ENCODE data around the gene RIMS4.

Gene RIMS4

GRCh38 chr20:44771172-44771535, 39.2 kb downstream of the RIMS4 start:
- H3K4me2 ChIP-seq (ENCODE audit: low read depth, low read length, poor library complexity, severe bottlenecking) = no peak overlapping the region
- H4K20me1 ChIP-seq (ENCODE audit: insufficient read depth, low read length, poor library complexity, severe bottlenecking) = no peaks in the 10 kb centered on the region
- no peaks in the 10 kb centered on the region for H3K9me2 ChIP-seq (replicated peaks; ENCODE audit: low read depth, low read length)
- TF ChIP-seq EZH2phosphoT487 (IDR thresholded peaks at IDR 0.05; ENCODE audit: borderline replicate concordance) (no peak), CTCF (conservative IDR thresholded peaks at IDR 0.05; ENCODE audit: low read length) (no peak)
- H3K36me3 ChIP-seq (ENCODE audit: insufficient read depth, low read length) = no peaks in the 10 kb centered on the region
- no peak overlapping the region for H2AFZ ChIP-seq (ENCODE audit: low read length)
- H3K27me3 ChIP-seq (ENCODE audit: insufficient read depth, low read length, poor library complexity, severe bottlenecking) = no peaks in the 10 kb centered on the region
- H3K79me2 ChIP-seq (ENCODE audit: insufficient read depth, low read length) = no peaks in the 10 kb centered on the region
- no peaks in the 10 kb centered on the region for H3F3A ChIP-seq (ENCODE audit: low read depth)
- H3K4me3 ChIP-seq (ENCODE audit: low read length, poor library complexity, severe bottlenecking) = no peak overlapping the region
- no peak overlapping the region for H3K9ac ChIP-seq (ENCODE audit: low read depth, low read length, poor library complexity, severe bottlenecking)
- peaks cover 8% of the 10 kb centered on the region for H3K4me1 ChIP-seq (ENCODE audit: insufficient read depth, low read length, poor library complexity, severe bottlenecking)
- no peaks in the 10 kb centered on the region for H3K9me3 ChIP-seq (ENCODE audit: insufficient read depth, low read depth, low read length)

GRCh38 chr20:44770484-44771171, 39.7 kb downstream of the RIMS4 start:
- TF ChIP-seq CTCF (conservative IDR thresholded peaks at IDR 0.05; ENCODE audit: low read length) = no peak
- TF ChIP-seq EZH2phosphoT487 (IDR thresholded peaks at IDR 0.05; ENCODE audit: borderline replicate concordance) = no peak
- Histone ChIP-seq H3K36me3 (ENCODE audit: insufficient read depth, low read length) (no peaks in the 10 kb centered on the region), H3K4me2 (ENCODE audit: low read depth, low read length, poor library complexity, severe bottlenecking) (no peak overlapping the region), H3K79me2 (ENCODE audit: insufficient read depth, low read length) (no peaks in the 10 kb centered on the region), H3K4me3 (ENCODE audit: low read length, poor library complexity, severe bottlenecking) (no peak overlapping the region), H3K27me3 (ENCODE audit: insufficient read depth, low read length, poor library complexity, severe bottlenecking) (no peaks in the 10 kb centered on the region), H3K9me2 (replicated peaks; ENCODE audit: low read depth, low read length) (no peaks in the 10 kb centered on the region), H3K9me3 (ENCODE audit: insufficient read depth, low read depth, low read length) (no peaks in the 10 kb centered on the region), H2AFZ (ENCODE audit: low read length) (no peak overlapping the region), H3F3A (ENCODE audit: low read depth) (no peaks in the 10 kb centered on the region), H4K20me1 (ENCODE audit: insufficient read depth, low read length, poor library complexity, severe bottlenecking) (no peaks in the 10 kb centered on the region), H3K9ac (ENCODE audit: low read depth, low read length, poor library complexity, severe bottlenecking) (no peak overlapping the region), H3K4me1 (ENCODE audit: insufficient read depth, low read length, poor library complexity, severe bottlenecking) (peaks cover 8% of the 10 kb centered on the region)

- H3K27me3 ChIP-seq (ENCODE audit: insufficient read depth, low read length, poor library complexity, severe bottlenecking) = no peaks in the 10 kb centered on the region
- TF ChIP-seq CTCF (conservative IDR thresholded peaks at IDR 0.05; ENCODE audit: low read length) = no peak
- TF ChIP-seq EZH2phosphoT487 (IDR thresholded peaks at IDR 0.05; ENCODE audit: borderline replicate concordance) = no peak
Observed at GRCh38 chr20:44769481-44769863, 40.9 kb downstream of the RIMS4 start.

More at GRCh38 chr20:44769481-44769863, 40.9 kb downstream of the RIMS4 start:
- peak overlapping the region; percentile 13 for H3K4me2 ChIP-seq (ENCODE audit: low read depth, low read length, poor library complexity, severe bottlenecking)
- H3K9me3 ChIP-seq (ENCODE audit: insufficient read depth, low read depth, low read length) = no peaks in the 10 kb centered on the region
- no peaks in the 10 kb centered on the region for H3K79me2 ChIP-seq (ENCODE audit: insufficient read depth, low read length)
- H3K36me3 ChIP-seq (ENCODE audit: insufficient read depth, low read length) = no peaks in the 10 kb centered on the region
- H4K20me1 ChIP-seq (ENCODE audit: insufficient read depth, low read length, poor library complexity, severe bottlenecking) = no peaks in the 10 kb centered on the region
- peak overlapping the region; percentile 28; the same call in 1 of the 2 replicates for H2AFZ ChIP-seq (ENCODE audit: low read length)
- H3K9me2 ChIP-seq (replicated peaks; ENCODE audit: low read depth, low read length) = no peaks in the 10 kb centered on the region
- H3K9ac ChIP-seq (ENCODE audit: low read depth, low read length, poor library complexity, severe bottlenecking) = no peak overlapping the region
- no peak overlapping the region for H3K4me3 ChIP-seq (ENCODE audit: low read length, poor library complexity, severe bottlenecking)
- H3F3A ChIP-seq (ENCODE audit: low read depth) = no peaks in the 10 kb centered on the region
- H3K4me1 ChIP-seq (ENCODE audit: insufficient read depth, low read length, poor library complexity, severe bottlenecking) = peaks cover 8% of the 10 kb centered on the region
